ENCODE measurements around the gene ALKBH6. TPM values are rescaled to one million over a fixed set of nuclear protein-coding genes. Genes with fewer than 3 reads are reported as not detected.

ALKBH6 gene
- total RNA-seq, 1 donor from 2014 or later = 7.4 TPM

Other genes starting within 250 kb of the ALKBH6 start
- gene ARHGAP33, start 238.6 kb downstream of the ALKBH6 start, total RNA-seq = 138 TPM
- gene PRODH2, start 201.4 kb downstream of the ALKBH6 start, total RNA-seq = not detected
- 0.25 TPM for gene NPHS1, start 161.7 kb downstream of the ALKBH6 start, total RNA-seq
- gene KIRREL2, start 157.3 kb downstream of the ALKBH6 start, total RNA-seq = 0.74 TPM
- 162 TPM for gene APLP1, start 145.6 kb downstream of the ALKBH6 start, total RNA-seq
- gene NFKBID, start 113.7 kb downstream of the ALKBH6 start, total RNA-seq = 2.0 TPM
- not detected for gene HCST, start 111.7 kb downstream of the ALKBH6 start, total RNA-seq
- 2.5 TPM for gene TYROBP, start 105.9 kb downstream of the ALKBH6 start, total RNA-seq
- gene LRFN3, start 77.8 kb downstream of the ALKBH6 start, total RNA-seq = 8.4 TPM
- gene SDHAF1, start 19.0 kb downstream of the ALKBH6 start, total RNA-seq = 9.8 TPM
- under 0.01 TPM for gene SYNE4, start 5.4 kb downstream of the ALKBH6 start, total RNA-seq
- gene CLIP3, start 18.7 kb upstream of the ALKBH6 start, total RNA-seq = 49.4 TPM
- 2.2 TPM for gene THAP8, start 40.1 kb upstream of the ALKBH6 start, total RNA-seq
- 0.98 TPM for gene WDR62, start 40.7 kb upstream of the ALKBH6 start, total RNA-seq
- not detected for gene OVOL3, start 96.9 kb upstream of the ALKBH6 start, total RNA-seq
- 41.8 TPM for gene POLR2I, start 100.7 kb upstream of the ALKBH6 start, total RNA-seq
- 274 TPM for gene TBCB, start 101.3 kb upstream of the ALKBH6 start, total RNA-seq
- gene CAPNS1, start 125.9 kb upstream of the ALKBH6 start, total RNA-seq = 78.7 TPM
- gene COX7A1, start 138.2 kb upstream of the ALKBH6 start, total RNA-seq = 1.5 TPM
- 18.4 TPM for gene ZNF565, start 200.5 kb upstream of the ALKBH6 start, total RNA-seq
- gene ZNF146, start 200.9 kb upstream of the ALKBH6 start, total RNA-seq = 87.8 TPM

Measured in temporal lobe (tissue), 1 donor.